Bronchial epithelial cell (primary cell): ENCODE data around the gene CDK6. TPM values are rescaled to one million over a fixed set of nuclear protein-coding genes. Genes with fewer than 3 reads are reported as not detected.

ENCODE experiments used
- DNase-seq: peaks from one replicate; pipeline ENCODE4 v3.0.0-alpha.2; 2010; ENCODE audit warnings: low read depth
- FAIRE-seq: peaks from 2 replicates; lab custom pipeline; 2011; peaks lifted over from hg19 to GRCh38; lab: Jason Lieb, UNC
- H3K27me3 ChIP-seq: 2 replicates; pipeline ENCODE4 v1.5.1; 2011; ENCODE audit warnings: low read length; ENCODE audit not compliant: control insufficient read depth, insufficient read depth
- H3K36me3 ChIP-seq: 2 replicates; pipeline ENCODE4 v1.5.1; 2011; ENCODE audit warnings: low read length; ENCODE audit not compliant: control insufficient read depth, insufficient read depth
- H3K4me3 ChIP-seq: 2 replicates; pipeline ENCODE4 v1.5.1; 2011; ENCODE audit warnings: mild to moderate bottlenecking, low read depth, low read length, control low read depth
- total RNA-seq: library from RNA; depleted of rRNA; stranded (reverse); fragments of >200 nt; gene quantifications from 2 replicates; pipeline ENCODE4 v1.2.1, GENCODE V29; 2014
- TF ChIP-seq, protein P1 (sequence below): IDR thresholded peaks from 2 replicates; pipeline ENCODE4 v1.5.1; 2011; ENCODE audit warnings: mild to moderate bottlenecking, moderate library complexity, low read length, control low read depth, inconsistent platforms; ENCODE audit not compliant: insufficient read depth, severe bottlenecking

Gene CDK6
- total RNA-seq, 1 donor from 2014 or later = 52.9 TPM

DNA sequence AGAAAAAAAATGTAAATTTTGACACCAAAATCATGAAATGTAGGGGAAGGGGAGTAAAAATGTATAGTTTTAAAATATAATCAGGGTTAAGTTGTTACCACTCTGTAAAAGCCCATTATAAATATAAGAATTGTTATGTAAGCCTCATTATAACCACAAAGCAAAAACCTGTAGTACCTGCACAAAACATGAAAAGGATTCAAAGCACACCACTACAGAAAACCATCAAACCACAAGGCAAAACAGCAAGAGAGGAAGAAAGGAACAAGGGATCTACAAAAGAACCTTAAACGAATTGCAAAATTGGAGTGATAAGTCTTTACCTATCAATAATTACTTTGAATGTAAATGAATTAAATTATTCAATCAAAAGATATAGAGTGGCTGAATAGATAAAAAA lies 41.0 kb upstream of the CDK6 start:
- FAIRE-seq (no peak), DNase-seq (no peak)
- Histone ChIP-seq H3K36me3 (no peaks in the 10 kb centered on the region), H3K4me3 (no peak overlapping the region), H3K27me3 (no peaks in the 10 kb centered on the region)
- TF ChIP-seq, protein P1, sequence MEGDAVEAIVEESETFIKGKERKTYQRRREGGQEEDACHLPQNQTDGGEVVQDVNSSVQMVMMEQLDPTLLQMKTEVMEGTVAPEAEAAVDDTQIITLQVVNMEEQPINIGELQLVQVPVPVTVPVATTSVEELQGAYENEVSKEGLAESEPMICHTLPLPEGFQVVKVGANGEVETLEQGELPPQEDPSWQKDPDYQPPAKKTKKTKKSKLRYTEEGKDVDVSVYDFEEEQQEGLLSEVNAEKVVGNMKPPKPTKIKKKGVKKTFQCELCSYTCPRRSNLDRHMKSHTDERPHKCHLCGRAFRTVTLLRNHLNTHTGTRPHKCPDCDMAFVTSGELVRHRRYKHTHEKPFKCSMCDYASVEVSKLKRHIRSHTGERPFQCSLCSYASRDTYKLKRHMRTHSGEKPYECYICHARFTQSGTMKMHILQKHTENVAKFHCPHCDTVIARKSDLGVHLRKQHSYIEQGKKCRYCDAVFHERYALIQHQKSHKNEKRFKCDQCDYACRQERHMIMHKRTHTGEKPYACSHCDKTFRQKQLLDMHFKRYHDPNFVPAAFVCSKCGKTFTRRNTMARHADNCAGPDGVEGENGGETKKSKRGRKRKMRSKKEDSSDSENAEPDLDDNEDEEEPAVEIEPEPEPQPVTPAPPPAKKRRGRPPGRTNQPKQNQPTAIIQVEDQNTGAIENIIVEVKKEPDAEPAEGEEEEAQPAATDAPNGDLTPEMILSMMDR = no peak

DNA sequence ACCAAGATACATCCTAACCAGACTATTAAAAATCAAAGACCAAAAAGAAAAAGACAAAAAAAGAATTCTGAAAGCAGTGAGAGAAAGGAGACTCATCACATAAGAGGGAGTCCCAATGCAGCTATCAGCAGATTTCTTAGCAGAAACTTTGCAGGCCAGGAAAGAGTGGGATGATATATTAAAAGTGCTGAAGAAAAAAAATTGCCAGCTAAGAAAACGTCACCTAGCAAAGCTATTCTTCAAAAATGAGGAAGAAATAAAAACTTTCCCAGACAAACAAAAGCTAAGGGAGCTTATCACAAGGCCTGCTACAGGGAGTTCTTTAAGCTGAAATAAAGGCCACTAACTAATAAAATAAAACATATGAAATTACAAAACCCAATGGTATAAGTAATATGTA lies 40.5 kb upstream of the CDK6 start:
- no peak for FAIRE-seq
- DNase-seq = no peak
- no peaks in the 10 kb centered on the region for H3K36me3 ChIP-seq
- no peak overlapping the region for H3K4me3 ChIP-seq
- TF ChIP-seq, protein P1 = no peak
- no peaks in the 10 kb centered on the region for H3K27me3 ChIP-seq

DNA sequence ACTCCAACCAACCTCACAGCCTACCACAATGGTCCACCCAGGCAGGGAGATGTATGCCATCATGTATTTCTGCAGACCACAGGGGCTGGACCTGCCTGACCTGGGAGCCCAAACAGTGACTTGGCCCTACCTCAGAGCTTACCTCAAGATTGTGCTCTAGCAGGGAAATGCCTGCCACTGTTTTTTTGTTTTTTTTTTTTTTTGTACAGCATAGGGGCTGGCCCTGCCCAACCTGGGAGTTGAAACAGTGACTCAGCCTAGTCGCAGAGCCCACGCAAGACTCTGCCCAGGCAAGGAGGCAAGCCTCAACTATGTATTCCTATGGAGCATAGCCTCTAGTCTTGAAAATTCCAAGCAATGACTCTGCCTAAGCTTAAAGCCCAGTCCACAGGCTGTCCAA lies 39.3 kb upstream of the CDK6 start:
- no peaks in the 10 kb centered on the region for H3K27me3 ChIP-seq
- TF ChIP-seq, protein P1 = no peak
- no peak overlapping the region for H3K4me3 ChIP-seq
- FAIRE-seq = no peak
- peak; percentile 97 for DNase-seq
- H3K36me3 ChIP-seq = no peaks in the 10 kb centered on the region

DNA sequence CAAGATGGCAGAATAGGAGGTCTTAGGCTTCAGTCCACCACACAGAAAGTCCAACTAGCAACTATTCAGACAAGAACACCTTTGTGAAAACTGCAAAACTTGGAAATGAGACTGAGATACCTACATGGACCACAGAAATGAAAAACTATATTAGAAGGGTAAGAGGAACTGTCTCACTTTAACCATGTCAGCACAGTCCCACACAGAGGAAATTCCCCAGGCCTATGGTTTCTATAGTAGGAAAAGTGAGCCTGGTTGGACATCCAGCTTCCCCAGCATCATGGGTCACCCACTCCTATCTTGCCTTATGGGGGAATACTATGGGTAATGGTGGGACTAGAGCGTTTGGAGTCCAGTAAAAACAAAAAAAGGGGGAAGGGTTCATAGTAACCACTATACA lies 38.8 kb upstream of the CDK6 start:
- TF ChIP-seq, protein P1 = no peak
- Histone ChIP-seq H3K36me3 (no peaks in the 10 kb centered on the region), H3K27me3 (no peaks in the 10 kb centered on the region), H3K4me3 (no peak overlapping the region)
- FAIRE-seq (no peak), DNase-seq (no peak)

DNA sequence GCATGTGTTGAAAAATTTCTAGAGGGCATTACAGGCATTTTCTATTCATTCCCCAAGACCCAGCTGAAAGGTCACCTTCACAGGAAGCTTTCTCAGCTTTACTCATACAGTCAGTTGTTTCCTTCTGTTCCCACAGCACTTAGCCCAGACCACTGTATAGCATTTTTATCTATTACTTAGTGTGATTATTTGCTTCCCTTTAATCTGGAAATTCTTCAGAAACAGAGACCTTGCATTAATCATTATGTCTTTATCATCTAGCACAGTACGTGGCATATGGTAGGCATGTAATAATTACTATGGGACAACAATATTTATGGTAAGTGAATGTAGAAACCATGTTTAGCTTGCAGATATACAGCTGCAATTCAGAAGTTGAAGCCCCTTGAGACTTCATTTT lies 38.2 kb upstream of the CDK6 start:
- TF ChIP-seq, protein P1 = no peak
- peak; percentile 18 for DNase-seq
- no peak for FAIRE-seq

DNA sequence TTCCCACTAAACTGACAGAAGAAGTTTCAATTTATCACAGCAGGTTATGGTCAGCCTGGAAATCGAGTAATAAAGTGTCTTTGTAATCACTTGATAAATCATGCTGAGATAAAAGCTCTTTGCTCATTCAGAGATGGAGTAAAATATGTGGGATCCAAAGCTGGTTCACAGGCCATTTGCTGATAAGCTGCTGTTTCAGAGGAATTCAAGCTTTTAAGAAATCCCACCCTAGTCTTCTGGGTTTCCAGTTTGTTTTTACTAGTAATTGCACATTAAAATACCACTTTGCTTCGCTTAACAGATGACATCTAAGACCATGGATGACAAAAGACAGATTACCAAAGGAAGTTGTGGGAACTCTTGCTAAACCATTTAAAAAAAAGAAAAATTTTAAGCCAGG lies 37.4 kb upstream of the CDK6 start:
- TF ChIP-seq, protein P1 = no peak
- DNase-seq = no peak
- Histone ChIP-seq H3K4me3 (no peak overlapping the region), H3K27me3 (no peaks in the 10 kb centered on the region), H3K36me3 (no peaks in the 10 kb centered on the region)
- no peak for FAIRE-seq

More for the DNA sequence above, 38.2 kb upstream of the CDK6 start:
- no peak overlapping the region for H3K4me3 ChIP-seq
- H3K36me3 ChIP-seq = no peaks in the 10 kb centered on the region
- H3K27me3 ChIP-seq = no peaks in the 10 kb centered on the region
